Suppressor macrophage (primary cell): ENCODE measurements around the gene MROH9.

Experiments
- DNase-seq, 4 experiments: peaks; one replicate each; pipeline ENCODE4 v3.0.0-alpha.2; 2020 to 2022

MROH9 gene

GRCh38 chr1:170967042-170967910, 31.9 kb downstream of the MROH9 start:
- DNase-seq, result peak; percentile 27 to 54 (median 40)

- DNase-seq, result no peak
Measured at GRCh38 chr1:170970256-170970655, 34.9 kb downstream of the MROH9 start.

- DNase-seq, result no peak
Measured at GRCh38 chr1:170978371-170978910, 43.1 kb downstream of the MROH9 start.

- no peak for DNase-seq
Measured at GRCh38 chr1:170985406-170985805, 50.1 kb downstream of the MROH9 start.

GRCh38 chr1:170986901-170987300, 51.6 kb downstream of the MROH9 start:
- DNase-seq, result no peak

- no peak for DNase-seq
Measured at GRCh38 chr1:170987424-170987823, 52.1 kb downstream of the MROH9 start.

- no peak for DNase-seq
Measured at GRCh38 chr1:170993151-170993550, 57.8 kb downstream of the MROH9 start.

- no peak for DNase-seq
Measured at GRCh38 chr1:170993717-170994116, 58.4 kb downstream of the MROH9 start.

- DNase-seq, result no peak
Measured at GRCh38 chr1:171014880-171015279, 79.5 kb downstream of the MROH9 start.

GRCh38 chr1:171017426-171017825, 82.1 kb downstream of the MROH9 start:
- DNase-seq, result no peak

- DNase-seq, result no peak
Measured at GRCh38 chr1:171019971-171020370, 84.6 kb downstream of the MROH9 start.

- no peak for DNase-seq
Measured at GRCh38 chr1:171032822-171033702, 97.7 kb downstream of the MROH9 start.

GRCh38 chr1:171037626-171038025, 102.3 kb downstream of the MROH9 start:
- DNase-seq, result no peak

- DNase-seq, result no peak
Measured at GRCh38 chr1:171038284-171038683, 103.0 kb downstream of the MROH9 start.

GRCh38 chr1:171048014-171048413, 112.7 kb downstream of the MROH9 start:
- no peak for DNase-seq

- DNase-seq, result no peak
Measured at GRCh38 chr1:171052977-171053376, 117.6 kb downstream of the MROH9 start.

- DNase-seq, result no peak
Measured at GRCh38 chr1:171055966-171056643, 120.8 kb downstream of the MROH9 start.

GRCh38 chr1:171061425-171062143, 126.2 kb downstream of the MROH9 start:
- no peak for DNase-seq

- no peak for DNase-seq
Measured at GRCh38 chr1:171062902-171063301, 127.6 kb downstream of the MROH9 start.

GRCh38 chr1:171075041-171075440, 139.7 kb downstream of the MROH9 start:
- no peak for DNase-seq

GRCh38 chr1:171081314-171081753, 146.0 kb downstream of the MROH9 start:
- DNase-seq, result peak in 1 of 4 experiments; percentile 6

- DNase-seq, result no peak
Measured at GRCh38 chr1:171081763-171082201, 146.4 kb downstream of the MROH9 start.
